ENCODE measurements around the gene ADAMTS17.
A peak's percentile ranks its signal among the peaks of the same experiment; 100 is the strongest.

The ADAMTS17 gene

GRCh38 chr15:100247228-100248225 is 94.2 kb downstream of the ADAMTS17 start:
- DNase-seq, result no peak

- DNase-seq, result no peak
These were observed 95.9 kb downstream of the ADAMTS17 start for GRCh38 chr15:100245855-100246254.

- no peak for DNase-seq
These were observed 96.3 kb downstream of the ADAMTS17 start for GRCh38 chr15:100245487-100245820.

GRCh38 chr15:100244796-100245486 is 96.8 kb downstream of the ADAMTS17 start:
- DNase-seq, result no peak

- no peak for DNase-seq
These were observed 98.8 kb downstream of the ADAMTS17 start for GRCh38 chr15:100242989-100243388.

GRCh38 chr15:100241572-100242482 is 99.9 kb downstream of the ADAMTS17 start:
- peak; percentile 7 for DNase-seq

GRCh38 chr15:100236981-100237720 is 104.6 kb downstream of the ADAMTS17 start:
- no peak for DNase-seq

GRCh38 chr15:100235030-100235617 is 106.7 kb downstream of the ADAMTS17 start:
- DNase-seq, result no peak

GRCh38 chr15:100234158-100235029 is 107.4 kb downstream of the ADAMTS17 start:
- DNase-seq, result no peak

GRCh38 chr15:100230784-100231183 is 111.0 kb downstream of the ADAMTS17 start:
- DNase-seq, result no peak

- no peak for DNase-seq
These were observed 112.3 kb downstream of the ADAMTS17 start for GRCh38 chr15:100229181-100230163.

- no peak for DNase-seq
These were observed 114.0 kb downstream of the ADAMTS17 start for GRCh38 chr15:100227781-100228180.

- no peak for DNase-seq
These were observed 115.7 kb downstream of the ADAMTS17 start for GRCh38 chr15:100226107-100226506.

- DNase-seq, result no peak
These were observed 117.3 kb downstream of the ADAMTS17 start for GRCh38 chr15:100224206-100225185.

- no peak for DNase-seq
These were observed 119.4 kb downstream of the ADAMTS17 start for GRCh38 chr15:100222349-100222715.

- no peak for DNase-seq
These were observed 120.1 kb downstream of the ADAMTS17 start for GRCh38 chr15:100221471-100222348.
